Aorta (tissue), 5 donors: ENCODE results near the gene BPTF. TPM values are rescaled to one million over a fixed set of nuclear protein-coding genes. Genes with fewer than 3 reads are reported as not detected.
"Not testable (repeated sequence)": the region's sequence is repeated elsewhere in the genome, so short reads cannot be mapped to it uniquely, and the experiment has no call there.

Experiments used
- ATAC-seq: fragments of 200-7000 bp; cut with Tn5 transposase; one replicate; pipeline ENCODE4 v1.9.1; 2022; ENCODE audit warnings: moderate library complexity; ENCODE audit not compliant: low FRiP score
- DNase-seq, 2 donors: peaks; one replicate each; pipeline ENCODE4 v3.0.0-alpha.2; 2020
- H3K27ac ChIP-seq, 2 donors: one replicate each; pipeline ENCODE4 v1.5.1; 2013; ENCODE audit warnings: low read length in 2 of 2, mild to moderate bottlenecking in 2 of 2, moderate library complexity in 2 of 2, control low read depth in 1 of 2, inconsistent platforms in 1 of 2, low read depth in 1 of 2
- H3K27me3 ChIP-seq, 2 donors: one replicate each; pipeline ENCODE4 v1.6.1; 2013; ENCODE audit warnings: control low read depth in 1 of 2, low read length in 1 of 2, mild to moderate bottlenecking in 1 of 2, moderate library complexity in 1 of 2; ENCODE audit not compliant: insufficient read depth in 2 of 2, control insufficient read depth in 1 of 2
- H3K36me3 ChIP-seq, 2 donors: one replicate each; pipeline ENCODE4 v1.6.1; 2013; ENCODE audit warnings: control low read depth in 1 of 2, low read length in 1 of 2, mild to moderate bottlenecking in 1 of 2; ENCODE audit not compliant: insufficient read depth in 2 of 2, control insufficient read depth in 1 of 2
- H3K4me1 ChIP-seq, 2 donors: one replicate each; pipeline ENCODE4 v1.6.1; 2013; ENCODE audit warnings: low read length in 2 of 2, control low read depth in 1 of 2, mild to moderate bottlenecking in 1 of 2, moderate library complexity in 1 of 2; ENCODE audit not compliant: insufficient read depth in 2 of 2, control insufficient read depth in 1 of 2
- H3K4me3 ChIP-seq, 2 donors: one replicate each; pipeline ENCODE4 v1.5.1; 2013; ENCODE audit warnings: low read length in 2 of 2, control low read depth in 1 of 2, mild to moderate bottlenecking in 1 of 2
- H3K9me3 ChIP-seq: one replicate; pipeline ENCODE4 v1.6.1; 2013; ENCODE audit warnings: mild to moderate bottlenecking, low read length; ENCODE audit not compliant: control insufficient read depth
- WGBS, 2 donors: extraction: QIAGEN DNeasy Blood & Tissue Kit; methylation state at CpG; one replicate each; pipeline ENCODE4 v1.1.7; 2013; 5-methylcytosine and 5-hydroxymethylcytosine counted together
- intact Hi-C, 2 donors: fragments of 100-400 bp; cut with DNase I; formaldehyde crosslinking; loops; one replicate each; pipeline versions ENCODE4 v1.14.2 to v1.15.0; 2022
- polyA plus RNA-seq, 2 donors: library from polyadenylated mRNA; stranded (reverse); fragments of 200-250 nt; gene quantifications; one replicate each; pipeline ENCODE4 v1.2.3, GENCODE V29; 2013
- total RNA-seq, 2 donors: library from RNA; stranded (reverse); fragmentation: NEBNext Ultra II Directional; extraction: Animal tissue kit (Norgen Biotek cat#: 25700); gene quantifications; one replicate each; pipeline ENCODE4 v1.2.1, GENCODE V29; 2021
- donor health status: healthy with polysubstance abuse.
- donor health status: Bipolar disorder and iron deficiency.
- donor health status: DM: no; HTN: no; CAD: no.
- donor health status: DM: no; HTN: no; CAD: no.
- donor health status: DM: yes; HTN: yes; CAD: no.

BPTF gene
- total and polyA plus RNA-seq, 4 donors = 17.8 to 121 (median 54.2) TPM

DNA sequence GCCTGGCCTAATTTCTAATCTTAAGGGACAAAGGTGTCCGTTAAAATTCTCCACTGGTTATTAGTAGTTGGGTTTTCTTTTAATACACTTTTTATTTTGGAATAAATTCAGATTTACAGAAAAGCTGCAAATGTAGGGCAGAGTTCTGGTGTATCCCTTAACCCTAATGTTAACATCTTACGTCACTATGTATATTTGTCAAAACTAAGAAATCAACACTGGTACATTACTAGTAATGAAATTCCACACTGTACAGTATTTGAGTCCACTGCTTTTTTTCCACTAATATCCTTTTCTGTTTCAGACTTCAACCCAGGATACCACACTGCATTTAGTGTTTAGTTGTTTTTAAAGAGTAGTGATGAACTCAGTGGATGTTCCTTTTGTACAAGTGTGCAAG, 191.5 kb downstream of the BPTF start:
- WGBS, 2 donors = 81 to 84% methylated on average over 2 of the region's 2 CpGs
- intact Hi-C loops = no loop called here
- H3K4me1 ChIP-seq = no peaks in the 10 kb centered on the region
- ATAC-seq (no peak), DNase-seq (no peak)
- no peak overlapping the region for H3K4me3 ChIP-seq
- no peaks in the 10 kb centered on the region for H3K9me3 ChIP-seq
- H3K27me3 ChIP-seq = no peaks in the 10 kb centered on the region
- no peak overlapping the region for H3K27ac ChIP-seq
- H3K36me3 ChIP-seq = no peaks in the 10 kb centered on the region

DNA sequence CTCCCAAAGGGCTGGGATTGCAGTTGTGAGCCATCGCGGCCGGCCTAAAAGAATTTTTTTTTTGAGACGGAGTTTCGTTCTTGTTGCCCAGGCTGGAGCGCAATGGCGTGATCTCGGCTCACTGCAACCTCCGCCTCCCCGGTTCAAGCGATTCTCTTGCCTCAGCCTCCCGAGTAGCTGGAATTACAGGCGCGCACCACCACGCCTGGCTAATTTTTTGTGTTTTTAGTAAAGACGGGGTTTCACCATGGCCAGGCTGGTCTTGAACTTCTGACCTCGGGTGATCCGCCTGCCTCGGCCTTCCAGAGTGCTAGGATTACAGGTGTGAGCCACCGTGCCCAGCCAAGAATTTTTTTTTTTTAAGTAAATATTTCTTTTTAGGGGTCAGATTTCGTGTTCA, 193.2 kb downstream of the BPTF start:
- intact Hi-C loops = loop anchor here in 1 of 2 donors (2.0 kb wide), 1 partner anchor 24 kb away; no protein-coding TSS in a partner anchor
- 91 to 93% methylated on average over 21 of the region's 21 CpGs for WGBS, 2 donors
- not testable (repeated sequence) for H3K27me3 ChIP-seq

DNA sequence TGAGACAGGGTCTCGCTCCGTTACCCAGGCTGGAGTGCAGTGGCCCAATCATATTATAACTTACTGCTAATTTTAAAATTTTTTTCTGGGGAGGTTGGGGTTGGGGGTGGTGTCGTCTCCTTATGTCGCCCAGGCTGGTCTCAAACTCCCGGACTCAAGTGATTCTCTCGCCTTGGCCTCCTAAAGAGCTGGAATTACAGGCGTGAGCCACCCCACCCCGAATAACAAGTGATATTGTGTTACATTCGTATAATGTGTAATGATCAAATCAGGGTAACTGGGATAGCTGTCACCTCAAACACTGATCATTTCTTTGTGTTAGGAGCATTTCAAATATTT, 194.0 kb downstream of the BPTF start:
- intact Hi-C loops = loop anchor here in 1 of 2 donors (2.0 kb wide), 1 partner anchor 25 kb away; no protein-coding TSS in a partner anchor
- ATAC-seq = no peak
- WGBS, 2 donors = 83 to 85% methylated on average over 9 of the region's 9 CpGs
- no peaks in the 10 kb centered on the region for H3K9me3 ChIP-seq
- H3K4me1 ChIP-seq = no peaks in the 10 kb centered on the region
- H3K36me3 ChIP-seq = no peaks in the 10 kb centered on the region
- no peak overlapping the region for H3K27ac ChIP-seq
- H3K27me3 ChIP-seq = no peaks in the 10 kb centered on the region
- no peak overlapping the region for H3K4me3 ChIP-seq
- no peak for DNase-seq

More for the DNA sequence above, 193.2 kb downstream of the BPTF start:
- not testable (repeated sequence) for H3K9me3 ChIP-seq, H3K4me1 ChIP-seq, H3K36me3 ChIP-seq, DNase-seq, H3K27ac ChIP-seq, ATAC-seq, H3K4me3 ChIP-seq

DNA sequence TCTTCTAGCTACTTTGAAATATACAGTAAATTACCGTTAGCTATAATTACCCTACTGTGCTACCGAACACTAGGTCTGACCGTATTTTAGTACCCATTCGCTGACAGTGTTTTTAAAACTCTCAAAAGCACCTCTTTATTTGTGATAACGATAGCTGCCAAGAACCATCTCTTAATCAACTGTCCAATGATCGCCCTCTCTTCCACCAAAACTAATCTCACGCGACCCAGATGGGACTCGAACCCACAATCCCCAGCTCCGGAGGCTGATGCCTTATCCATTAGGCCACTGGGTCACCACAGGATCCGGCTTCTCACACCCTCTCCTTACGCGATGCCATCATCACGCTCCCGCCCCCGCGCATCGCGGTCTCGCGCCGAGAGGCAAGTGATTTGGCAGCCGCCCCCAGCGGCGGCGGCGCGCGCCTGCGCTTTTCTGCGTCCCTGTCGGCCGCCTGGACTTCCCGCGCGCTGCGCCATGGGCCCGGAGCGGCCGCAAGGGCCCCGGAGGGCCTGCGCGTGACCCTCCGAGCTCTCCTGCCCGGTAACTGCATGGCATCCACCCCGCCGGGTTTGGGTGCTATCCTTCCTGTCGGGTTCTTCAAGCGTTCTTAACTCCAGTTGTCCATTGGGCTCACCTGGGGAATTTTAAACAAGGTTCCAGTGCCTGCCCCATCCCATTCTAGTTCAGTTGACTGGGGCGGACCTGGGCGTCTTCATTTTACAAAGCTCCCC, 194.5 kb downstream of the BPTF start:
- peak overlapping the region; percentile 59 to 68 for H3K4me3 ChIP-seq
- WGBS, 2 donors = 1 to 2% methylated on average over 44 to 51 of the region's 51 CpGs
- no peaks in the 10 kb centered on the region for H3K27me3 ChIP-seq
- H3K9me3 ChIP-seq = no peaks in the 10 kb centered on the region
- intact Hi-C loops = loop anchor here in 1 of 2 donors (2.0 kb wide), 2 partner anchors 15 to 25 kb away; partner anchors contain the start of gene KPNA2
- DNase-seq = peak; percentile 96 to 99
- H3K4me1 ChIP-seq = no peaks in the 10 kb centered on the region
- no peaks in the 10 kb centered on the region for H3K36me3 ChIP-seq
- peak overlapping the region in 1 of 2 donors; percentile 30 for H3K27ac ChIP-seq
- peak; percentile 98 for ATAC-seq

DNA sequence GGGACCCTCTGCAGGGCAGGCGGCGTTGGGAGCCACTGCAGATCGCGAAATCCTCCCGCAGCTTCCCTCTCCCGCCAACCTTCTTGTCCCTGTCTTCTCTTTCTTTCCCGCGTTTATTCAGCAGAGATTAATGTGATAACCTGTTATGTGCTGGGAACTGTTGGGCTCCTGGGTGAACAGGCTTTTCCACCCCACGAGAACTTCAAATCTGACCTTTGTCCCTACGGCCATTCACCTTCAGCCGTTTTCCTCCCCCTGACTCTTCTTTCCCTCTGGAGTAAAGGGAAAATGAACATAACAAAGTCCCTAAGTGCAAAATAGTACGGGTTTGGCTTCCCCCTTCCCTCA, 195.1 kb downstream of the BPTF start:
- Histone ChIP-seq H3K27ac (peak overlapping the region in 1 of 2 donors; percentile 30), H3K27me3 (no peaks in the 10 kb centered on the region), H3K9me3 (no peaks in the 10 kb centered on the region), H3K36me3 (no peaks in the 10 kb centered on the region), H3K4me3 (peak overlapping the region; percentile 59 to 68), H3K4me1 (no peaks in the 10 kb centered on the region)
- 1% methylated on average over 12 of the region's 12 CpGs for WGBS, 2 donors
- no peak for DNase-seq
- no peak for ATAC-seq
- intact Hi-C loops = loop anchor here in 1 of 2 donors (2.0 kb wide), 1 partner anchor 14 kb away; the partner anchor contains the start of gene KPNA2

DNA sequence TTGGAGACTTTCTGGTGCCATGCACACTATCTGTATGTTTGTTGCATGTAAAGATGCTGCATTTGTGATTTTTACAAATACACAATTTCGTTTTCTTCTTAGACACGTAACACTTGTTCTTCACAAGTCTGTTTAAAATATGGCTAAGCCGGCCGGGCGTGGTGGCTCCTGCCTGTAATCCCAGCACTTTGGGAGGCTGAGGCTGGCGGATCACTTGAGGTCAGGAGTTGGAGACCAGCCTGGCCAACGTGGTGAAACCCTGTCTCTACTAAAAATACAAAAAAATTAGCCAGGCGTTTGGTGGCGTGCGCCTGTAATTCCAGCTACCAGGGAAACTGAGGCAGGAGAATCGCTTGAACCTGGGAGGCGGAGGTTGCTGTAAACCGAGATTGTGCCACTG, 195.5 kb downstream of the BPTF start:
- not testable (repeated sequence) for H3K27ac ChIP-seq

DNA sequence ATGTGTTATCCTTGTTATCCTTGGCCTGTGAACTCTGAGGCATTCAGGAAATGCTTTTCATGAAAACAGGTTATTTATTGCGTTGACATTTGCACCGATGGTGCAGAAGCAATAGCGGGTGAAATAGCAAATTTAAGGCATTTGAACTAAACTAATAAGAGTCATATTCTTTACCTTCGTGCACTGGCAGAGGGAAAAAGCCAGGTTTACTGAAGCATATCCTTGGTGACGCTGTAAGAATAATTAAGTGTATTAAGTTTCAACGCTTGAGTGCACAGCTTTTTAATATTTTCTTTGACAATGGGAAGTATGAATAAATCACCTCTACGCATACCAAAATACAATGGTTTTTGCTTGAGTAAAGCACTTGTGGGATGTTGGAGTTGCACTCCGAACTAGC, 196.7 kb downstream of the BPTF start:
- Histone ChIP-seq H3K27ac (no peak overlapping the region), H3K4me3 (no peak overlapping the region), H3K4me1 (no peaks in the 10 kb centered on the region), H3K9me3 (no peaks in the 10 kb centered on the region), H3K27me3 (no peaks in the 10 kb centered on the region), H3K36me3 (no peaks in the 10 kb centered on the region)
- intact Hi-C loops = loop anchor here in 1 of 2 donors (2.0 kb wide), 1 partner anchor 13 kb away; the partner anchor contains the start of gene KPNA2
- ATAC-seq = no peak
- WGBS, 2 donors = 74 to 85% methylated on average over 8 of the region's 8 CpGs
- DNase-seq = no peak

More for the DNA sequence above, 195.5 kb downstream of the BPTF start:
- not testable (repeated sequence) for DNase-seq, H3K27me3 ChIP-seq, H3K4me1 ChIP-seq, ATAC-seq, H3K36me3 ChIP-seq, H3K9me3 ChIP-seq
- peak overlapping the region; percentile 59 to 68 for H3K4me3 ChIP-seq
- WGBS, 2 donors = 82 to 84% methylated on average over 13 of the region's 13 CpGs
- intact Hi-C loops = loop anchor here in 1 of 2 donors (2.0 kb wide), 1 partner anchor 14 kb away; the partner anchor contains the start of gene KPNA2

DNA sequence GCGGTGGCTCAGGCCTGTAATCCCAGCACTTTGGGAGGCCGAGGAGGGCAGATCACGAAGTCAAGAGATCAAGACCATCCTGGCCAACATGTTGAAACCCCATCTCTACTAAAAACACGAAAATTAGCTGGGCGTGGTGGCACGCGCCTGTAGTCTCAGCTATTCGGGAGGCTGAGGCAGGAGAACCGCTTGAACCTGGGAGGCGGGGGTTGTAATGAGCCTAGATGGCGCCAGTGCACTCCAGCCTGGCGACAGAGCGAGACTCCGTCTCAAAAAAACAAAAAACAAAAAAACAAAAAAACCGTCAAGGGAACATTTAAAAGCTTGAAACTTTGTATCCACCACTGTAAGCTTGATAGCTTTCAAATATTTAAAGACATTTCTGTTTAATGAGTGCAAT, 197.2 kb downstream of the BPTF start:
- not testable (repeated sequence) for ATAC-seq
- WGBS, 2 donors = 92 to 96% methylated on average over 15 of the region's 15 CpGs

More for the DNA sequence above, 197.2 kb downstream of the BPTF start:
- H3K27me3 ChIP-seq, H3K4me3 ChIP-seq, H3K9me3 ChIP-seq, H3K36me3 ChIP-seq, intact Hi-C loops, H3K27ac ChIP-seq, DNase-seq, H3K4me1 ChIP-seq: not testable (repeated sequence)
